DMS114 treated with DMSO at 0.1 percent for 48 hours (cell line): ENCODE data around the gene LRP6.
"Not testable (repeated sequence)": the region's sequence is repeated elsewhere in the genome, so short reads cannot be mapped to it uniquely, and the experiment has no call there.

Source experiments
- DNase-seq: peaks from one replicate; lab custom pipeline; 2025; ENCODE audit not compliant: unreplicated experiment; lab: John Stamatoyannopoulos, UW

The LRP6 gene

DNA sequence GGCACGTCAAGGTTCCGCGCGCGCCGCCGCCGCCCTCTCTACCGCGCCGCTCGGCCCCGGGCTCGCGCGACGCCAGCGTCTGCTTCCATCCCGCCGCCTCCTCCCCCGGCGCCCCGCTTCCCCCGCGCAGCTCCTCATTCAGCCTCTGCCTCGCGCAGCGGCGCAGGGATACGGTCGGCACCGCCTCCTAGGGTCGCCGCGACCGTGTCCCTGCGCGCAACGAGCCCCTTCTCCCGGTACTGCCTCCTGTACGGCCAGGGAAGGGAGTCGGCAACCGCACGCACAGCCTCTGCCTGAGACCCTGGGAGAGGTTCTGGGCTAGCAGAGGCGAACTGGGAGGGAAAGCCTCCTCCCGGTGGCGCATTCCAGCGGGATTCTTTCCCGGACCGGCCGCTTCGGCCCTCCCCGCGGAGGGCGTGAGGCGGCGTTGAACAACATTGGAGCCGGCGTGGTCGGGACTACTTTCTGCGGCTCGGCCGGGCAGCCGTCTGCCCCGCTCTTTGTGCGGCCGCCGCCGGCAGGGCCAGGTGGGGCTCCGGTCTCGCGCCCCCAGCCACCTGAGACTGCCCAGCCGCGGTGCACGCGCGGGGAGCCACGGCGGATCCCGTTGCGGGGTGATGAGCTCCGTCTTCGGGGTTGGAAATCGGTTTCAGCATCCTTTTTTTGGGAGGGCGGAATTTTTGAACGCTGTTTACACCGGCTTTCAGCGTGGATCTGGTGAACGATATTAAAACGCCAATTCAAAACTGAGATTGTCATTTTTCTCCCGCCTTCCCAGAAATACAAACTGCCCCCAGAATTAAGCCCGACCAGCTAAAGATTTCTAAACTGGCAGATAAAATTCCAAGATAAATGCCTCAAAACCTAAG, at the start of gene LRP6:
Gene LRP6 (minus strand): TSS at position 172 of the 869 bp plus-strand sequence. CDS start 309 bp downstream, outside the sequence.
- peak; percentile 76 for DNase-seq

DNA sequence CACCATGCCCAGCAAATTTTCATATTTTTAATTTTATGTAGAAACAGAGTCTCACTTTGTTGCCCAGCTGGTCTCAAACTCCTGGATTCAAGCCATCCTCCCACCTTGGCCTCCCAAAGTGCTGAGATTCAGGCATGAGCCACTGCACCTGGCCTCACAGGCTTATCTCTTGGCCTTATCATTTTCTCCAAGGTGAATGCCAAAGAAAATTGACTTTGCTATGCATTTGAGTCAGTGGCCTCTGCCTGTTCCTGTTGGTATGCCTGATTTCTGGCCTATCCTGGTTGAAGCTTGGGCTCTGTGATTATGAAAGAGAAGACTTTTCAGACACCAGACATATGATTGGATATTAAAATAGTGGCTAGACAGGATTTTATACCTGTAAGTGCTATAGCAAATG, 49.0 kb upstream of the LRP6 start:
- no peak for DNase-seq

DNA sequence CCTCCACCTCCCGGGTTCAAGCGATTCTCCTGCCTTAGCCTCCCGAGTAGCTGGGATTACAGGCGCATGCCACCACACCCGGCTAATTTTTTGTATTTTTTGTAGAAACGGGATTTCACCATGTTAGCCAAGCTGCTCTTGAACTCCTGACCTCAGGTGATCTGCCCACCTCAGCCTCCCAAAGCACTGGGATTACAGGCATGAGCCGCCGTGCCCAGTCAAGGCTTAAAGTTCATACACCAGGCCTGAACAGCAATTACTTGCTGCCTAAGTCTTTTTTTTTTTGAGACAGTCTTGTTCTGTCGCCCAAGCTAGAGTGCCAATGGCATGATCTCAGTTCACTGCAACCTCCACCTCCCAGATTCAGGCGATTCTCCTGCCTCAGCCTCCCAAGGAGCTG, 43.9 kb upstream of the LRP6 start:
- not testable (repeated sequence) for DNase-seq

DNA sequence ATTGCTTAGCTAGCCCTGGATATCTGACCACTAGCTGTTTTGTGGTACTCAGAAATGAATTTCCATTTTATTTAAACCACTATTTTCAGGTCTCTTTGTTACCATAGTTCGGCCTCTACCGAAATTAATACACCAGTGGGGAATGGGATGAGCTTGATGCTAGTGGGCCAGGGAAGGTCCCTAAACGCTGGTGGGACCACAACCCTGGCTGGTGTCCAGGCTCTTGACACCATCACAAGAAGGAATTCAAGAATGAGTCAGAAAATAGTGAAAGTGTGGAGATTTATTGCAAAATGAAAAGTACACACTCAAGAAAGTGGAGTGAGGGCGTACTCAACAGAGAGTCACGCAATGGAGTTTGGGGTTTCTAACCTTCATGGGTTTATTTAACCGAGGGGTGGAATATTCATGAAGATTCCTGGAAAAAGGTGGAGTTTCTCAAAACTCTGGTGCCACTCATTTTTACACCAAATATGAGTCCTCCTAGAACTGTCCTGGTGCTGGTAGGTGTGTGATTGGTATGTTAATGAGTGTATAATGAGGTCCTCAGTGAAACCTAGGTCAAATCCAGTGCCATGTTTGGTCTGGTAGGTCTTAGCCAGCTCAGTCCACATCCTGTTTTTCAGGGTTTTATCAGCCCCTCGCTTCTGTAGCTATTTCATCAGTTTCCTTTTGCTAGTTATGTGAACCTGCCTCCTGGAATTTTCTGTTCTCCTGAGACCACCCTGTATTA, 38.9 kb upstream of the LRP6 start:
- no peak for DNase-seq

DNA sequence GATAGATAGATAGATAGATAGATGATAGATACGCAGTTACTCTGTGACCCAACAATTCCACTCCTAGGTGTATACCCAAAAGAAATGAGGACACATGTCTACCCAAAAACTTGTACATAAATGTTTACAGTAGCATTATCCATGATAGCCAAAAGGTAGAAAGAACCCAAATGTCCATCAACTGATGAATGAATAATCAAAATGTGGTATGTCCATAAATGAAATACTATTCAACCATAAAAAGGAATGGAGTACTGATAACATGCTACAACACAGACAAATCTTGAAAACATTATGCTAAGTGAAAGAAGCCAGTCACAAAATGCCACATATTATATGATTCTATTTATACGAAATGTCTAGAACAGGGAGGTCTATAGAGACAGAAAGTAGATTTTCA, 36.1 kb upstream of the LRP6 start:
- no peak for DNase-seq

DNA sequence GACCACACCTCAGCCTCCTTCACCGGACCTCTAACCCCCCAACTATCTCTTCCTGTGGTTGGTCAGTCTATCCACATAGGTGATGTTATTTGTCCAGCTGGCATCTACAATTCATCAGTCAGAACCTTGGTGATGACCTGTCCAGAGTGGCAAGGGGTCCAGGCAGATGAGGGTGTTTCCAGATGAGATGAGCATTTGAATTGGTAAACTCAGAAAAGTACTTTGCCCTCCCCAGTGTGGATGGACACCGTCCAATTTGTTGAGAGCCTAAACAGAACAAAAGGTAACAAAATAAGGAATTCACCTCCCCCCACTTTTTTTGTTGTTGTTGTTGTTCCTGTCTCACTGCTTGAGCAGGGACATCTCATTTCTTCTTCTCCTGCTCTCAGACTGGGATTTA, 34.3 kb upstream of the LRP6 start:
- DNase-seq, result no peak

DNA sequence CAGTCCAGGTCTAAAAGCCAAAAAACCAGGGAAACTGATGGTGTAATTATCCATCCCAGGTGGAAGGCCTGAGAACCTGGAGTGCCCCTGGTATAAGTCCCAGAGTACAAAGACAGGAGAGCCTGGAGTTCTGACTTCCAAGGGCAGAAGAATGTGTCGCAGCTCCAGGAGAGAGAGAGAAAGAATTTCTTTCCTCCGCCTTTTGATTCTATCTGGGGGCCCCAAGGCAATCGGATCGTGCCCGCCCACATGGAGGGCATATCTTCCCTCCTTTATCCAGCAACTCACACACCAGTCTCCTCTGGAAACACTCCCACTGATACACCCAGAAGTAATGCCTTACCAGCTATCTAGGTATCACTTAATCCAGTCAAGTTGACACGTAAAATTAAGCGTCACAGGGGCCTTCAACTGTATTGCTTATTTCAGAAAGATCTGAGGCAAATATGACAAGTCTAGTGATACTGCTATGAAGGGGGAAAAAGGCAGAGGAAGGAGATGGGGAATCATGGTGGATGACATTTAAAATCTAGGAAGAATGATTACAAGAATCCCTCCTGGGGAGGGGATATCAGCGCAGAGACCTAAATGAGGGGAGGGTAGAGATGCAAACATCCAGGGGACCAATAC, 30.5 kb upstream of the LRP6 start:
- DNase-seq, result no peak

DNA sequence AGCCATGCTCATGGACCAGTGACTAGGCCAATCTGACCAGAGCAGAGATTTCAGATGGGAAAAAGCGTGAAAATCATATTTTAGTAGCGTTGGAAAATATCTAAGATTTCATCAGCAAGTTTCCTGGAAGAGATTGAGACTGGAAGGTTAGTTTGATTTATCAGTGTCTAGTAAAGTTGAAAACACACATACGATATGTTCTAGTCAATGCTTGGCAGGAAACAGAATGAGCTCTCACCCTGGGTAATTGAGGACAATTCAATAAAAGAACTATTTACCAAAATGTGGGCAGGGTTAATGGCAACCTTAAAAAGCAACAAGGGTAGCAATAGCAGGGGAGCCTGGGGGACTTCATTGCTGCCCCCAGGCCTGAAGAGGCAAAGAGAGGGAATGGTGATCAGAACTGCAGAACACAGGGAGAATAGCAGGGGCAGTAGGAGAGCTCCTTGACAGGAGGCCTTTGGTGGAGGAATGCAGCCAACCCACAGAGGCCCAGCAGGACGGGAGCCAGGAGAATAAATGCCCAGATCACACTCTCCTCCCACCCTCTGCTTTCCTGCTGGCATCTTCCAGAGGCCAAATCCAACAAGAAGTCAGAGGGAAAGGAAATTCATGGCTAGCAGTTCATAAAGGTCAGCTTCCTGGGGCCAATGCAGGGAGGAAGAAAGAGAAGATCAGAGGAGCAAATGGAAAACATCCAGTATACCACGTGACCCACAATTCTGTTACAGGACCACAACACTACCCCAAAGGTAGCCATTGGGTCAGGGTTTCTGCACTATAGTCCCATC, 27.6 kb upstream of the LRP6 start:
- no peak for DNase-seq

DNA sequence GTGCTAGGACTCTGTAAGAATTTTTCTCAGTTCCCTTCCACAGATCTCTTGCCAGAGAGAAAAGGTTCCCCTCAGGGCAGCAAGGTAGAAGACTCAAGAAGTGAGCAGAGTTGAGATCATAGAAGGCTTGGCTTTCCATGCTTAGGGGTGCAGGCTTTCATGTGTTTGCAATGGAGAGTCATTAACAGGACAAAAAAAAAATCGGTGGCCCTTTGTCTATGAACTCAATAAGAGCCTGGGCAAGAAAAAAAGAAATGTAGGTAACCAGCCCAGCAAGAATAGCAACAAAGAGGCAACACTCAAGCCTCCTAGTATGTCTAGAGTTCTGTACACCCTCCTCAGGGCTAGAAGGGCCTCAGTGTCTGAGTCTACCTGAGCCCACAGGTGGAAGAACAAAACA, 23.4 kb upstream of the LRP6 start:
- no peak for DNase-seq

DNA sequence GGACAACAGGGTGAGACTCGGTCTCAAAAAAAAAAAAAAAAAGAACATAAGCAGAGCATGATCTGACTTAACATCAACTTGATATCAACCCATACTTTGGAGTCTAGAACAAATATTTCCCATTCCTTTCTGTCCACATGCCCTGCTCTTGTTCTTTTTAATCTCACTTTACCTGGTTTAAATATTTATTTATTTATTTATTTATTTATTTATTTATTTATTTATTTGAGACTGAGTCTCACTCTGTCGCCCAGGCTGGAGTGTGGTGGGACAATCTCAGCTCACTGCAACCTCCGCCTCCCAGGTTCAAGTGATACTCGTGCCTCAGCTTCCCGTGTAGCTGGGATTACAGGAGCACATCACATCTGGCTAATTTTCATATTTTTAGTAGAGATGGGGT, 19.6 kb upstream of the LRP6 start:
- no peak for DNase-seq

DNA sequence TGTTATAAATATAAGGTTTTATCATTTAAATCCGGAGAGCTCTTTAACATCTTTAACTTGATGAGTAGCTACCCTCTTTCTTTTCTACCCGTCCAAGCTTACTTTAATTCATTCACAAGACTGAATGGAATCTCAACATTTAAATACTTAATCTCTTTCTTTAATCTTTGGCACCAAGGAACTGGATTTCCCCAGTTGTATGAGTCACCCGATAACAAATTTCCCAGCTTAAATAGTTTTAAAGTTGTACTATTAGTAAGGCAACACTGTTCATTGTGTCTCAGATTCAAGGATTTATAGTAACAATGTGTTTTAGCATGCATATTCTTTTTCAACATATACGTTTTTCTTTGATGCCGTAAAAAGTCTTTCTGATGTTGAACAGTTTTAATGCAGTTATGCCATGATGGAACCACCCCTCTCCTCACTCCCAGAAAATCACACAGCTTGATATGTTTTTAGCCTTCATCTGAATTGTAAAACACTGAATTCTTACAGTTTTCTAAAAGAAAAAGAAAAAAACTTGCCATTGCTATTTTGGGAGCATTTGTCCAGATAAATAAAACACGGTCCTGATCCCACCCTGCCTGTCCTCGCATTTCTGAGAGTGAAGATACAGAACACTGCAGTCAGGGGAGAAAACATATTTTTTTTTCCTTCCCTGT, 16.0 kb upstream of the LRP6 start:
- no peak for DNase-seq

DNA sequence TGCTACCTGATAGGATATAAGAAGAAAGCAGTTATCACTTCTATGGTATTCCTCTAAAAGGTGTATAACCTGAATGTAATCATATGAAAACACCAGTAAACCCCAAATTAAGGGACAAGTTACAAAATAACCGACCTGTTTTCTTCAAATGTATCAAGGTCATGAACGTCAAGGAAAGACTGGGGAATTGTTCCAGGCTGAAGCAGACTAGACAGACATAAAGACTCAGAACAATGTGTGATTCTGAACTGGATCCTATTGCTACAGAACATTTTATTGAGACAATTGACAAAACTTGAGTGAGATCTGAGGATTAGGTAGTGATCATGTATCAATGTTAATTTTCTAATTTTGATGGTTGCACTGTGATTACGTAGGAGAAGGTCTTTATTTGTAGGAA, 15.4 kb upstream of the LRP6 start:
- no peak for DNase-seq

DNA sequence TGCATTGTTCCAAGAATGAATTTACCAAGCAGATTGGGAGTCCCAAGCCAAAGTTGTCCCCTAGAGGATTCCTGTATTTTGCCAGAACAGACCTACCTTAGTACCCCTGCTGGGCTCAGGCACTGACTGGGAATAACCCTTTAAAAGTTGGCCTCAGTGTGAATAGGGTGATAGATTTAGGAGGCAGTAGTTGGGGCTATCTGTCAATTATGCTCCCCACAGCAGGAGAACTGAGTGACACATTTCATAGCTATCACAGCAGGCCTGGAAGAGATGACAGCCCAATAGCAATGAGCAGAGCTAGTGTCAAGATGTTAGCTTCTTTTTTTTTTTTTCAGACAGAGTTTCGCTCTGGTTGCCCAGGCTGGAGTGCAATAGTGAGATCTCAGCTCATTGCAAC, 14.3 kb upstream of the LRP6 start:
- no peak for DNase-seq

DNA sequence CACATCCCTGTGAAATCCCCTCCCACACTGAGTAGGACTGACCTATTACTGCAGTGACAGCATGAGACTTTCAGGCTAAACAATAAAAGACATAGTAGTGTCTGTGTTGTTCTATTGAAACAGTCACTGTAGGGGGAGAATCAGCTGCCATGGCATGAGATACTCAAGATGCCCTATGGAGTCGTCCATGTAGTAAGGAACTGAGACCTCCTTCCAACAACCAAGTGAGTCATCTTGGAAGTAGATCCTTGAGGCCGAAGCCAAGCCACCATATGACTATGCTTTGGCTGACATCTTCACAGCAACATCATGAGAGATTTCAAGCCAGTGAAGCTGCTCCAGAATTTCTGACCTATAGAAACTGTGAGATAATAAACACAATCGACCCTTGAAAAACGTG, 12.1 kb upstream of the LRP6 start:
- no peak for DNase-seq

DNA sequence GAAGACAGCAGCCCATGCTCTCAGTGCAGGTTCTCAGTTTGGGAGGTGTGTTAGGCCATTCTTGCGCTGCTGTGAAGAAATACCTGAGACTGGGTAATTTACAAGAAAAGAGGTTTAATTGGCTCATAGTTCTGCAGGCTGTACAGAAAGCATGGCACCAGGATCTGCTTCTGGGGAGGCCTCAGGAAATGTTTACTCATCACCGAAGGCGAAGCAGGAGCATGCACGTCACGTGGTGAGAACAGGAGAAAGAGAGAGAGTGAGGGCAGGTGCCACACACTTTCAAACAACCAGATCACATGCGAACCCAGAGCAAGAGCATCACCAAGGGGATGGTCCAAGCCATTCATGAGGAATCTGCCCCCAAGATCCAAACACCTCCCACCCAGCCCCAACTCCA, 9.0 kb upstream of the LRP6 start:
- no peak for DNase-seq

DNA sequence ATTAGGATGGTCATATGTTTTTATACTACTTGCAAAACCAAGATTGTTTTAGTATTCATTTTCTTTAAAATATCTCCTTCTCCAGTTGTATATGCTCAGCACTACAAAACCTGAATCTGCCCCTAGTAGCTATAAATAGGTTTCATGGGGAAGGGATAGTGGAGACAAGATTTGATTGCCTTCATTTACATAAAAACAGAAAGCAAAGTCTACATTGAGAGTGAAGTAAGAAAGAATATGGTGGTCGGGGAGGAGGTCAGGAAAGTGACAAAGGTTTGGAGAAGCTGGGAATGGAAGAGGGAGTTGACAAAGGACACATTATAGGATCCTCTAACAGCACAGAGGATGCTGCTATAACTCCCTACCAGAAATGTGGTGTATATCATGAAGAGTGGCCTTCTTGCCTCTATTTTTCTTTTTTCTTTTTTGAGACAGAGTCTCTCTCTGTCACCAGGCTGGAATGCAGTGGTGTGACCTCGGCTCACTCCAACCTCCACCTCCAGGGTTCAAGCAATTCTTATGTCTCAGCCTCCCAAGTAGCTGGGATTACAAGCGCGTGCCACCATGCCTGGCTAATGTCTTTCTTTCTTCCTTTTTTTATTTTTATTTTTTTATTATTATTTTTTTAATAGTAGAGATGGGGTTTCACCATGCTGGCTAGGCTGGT, 6.6 kb upstream of the LRP6 start:
- no peak for DNase-seq

DNA sequence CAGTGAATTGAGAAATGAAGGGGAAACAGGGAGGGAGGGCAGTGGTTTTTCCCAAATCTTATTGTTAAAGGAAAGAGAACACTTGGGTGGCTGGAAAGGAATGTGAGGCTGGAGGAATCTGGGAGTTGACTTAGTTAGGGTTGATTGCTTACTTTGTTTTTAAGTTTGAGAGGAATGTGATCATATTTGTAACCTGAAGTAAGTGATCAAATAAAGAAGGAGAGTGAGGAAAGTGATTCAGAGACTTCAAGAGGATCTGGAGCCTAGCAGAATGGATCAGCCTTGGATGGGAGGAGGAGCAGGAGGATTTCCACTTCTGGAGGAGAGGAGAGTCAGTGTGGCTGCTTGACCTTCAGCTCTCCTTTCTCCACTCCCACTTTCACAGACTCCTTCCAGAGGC, 6.0 kb upstream of the LRP6 start:
- no peak for DNase-seq

DNA sequence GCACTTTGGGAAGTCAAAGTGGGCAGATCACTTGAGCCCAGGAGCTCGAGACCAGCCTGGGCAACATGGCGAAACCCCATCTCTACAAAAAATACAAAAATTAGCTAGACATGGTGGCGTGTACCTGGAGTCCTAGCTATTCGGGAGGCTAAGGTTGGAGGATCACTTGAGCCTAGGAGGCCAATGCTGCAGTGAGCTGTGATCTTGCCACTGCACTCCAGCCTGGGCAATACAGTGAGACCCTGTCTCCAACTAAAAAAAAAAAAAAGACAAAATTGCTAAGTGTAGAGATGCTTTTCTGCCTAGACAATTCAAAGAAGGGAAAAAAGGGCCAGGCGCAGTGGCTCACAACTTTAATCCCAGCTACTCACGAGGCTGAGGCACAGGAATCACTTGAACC, 3.4 kb upstream of the LRP6 start:
- no peak for DNase-seq

DNA sequence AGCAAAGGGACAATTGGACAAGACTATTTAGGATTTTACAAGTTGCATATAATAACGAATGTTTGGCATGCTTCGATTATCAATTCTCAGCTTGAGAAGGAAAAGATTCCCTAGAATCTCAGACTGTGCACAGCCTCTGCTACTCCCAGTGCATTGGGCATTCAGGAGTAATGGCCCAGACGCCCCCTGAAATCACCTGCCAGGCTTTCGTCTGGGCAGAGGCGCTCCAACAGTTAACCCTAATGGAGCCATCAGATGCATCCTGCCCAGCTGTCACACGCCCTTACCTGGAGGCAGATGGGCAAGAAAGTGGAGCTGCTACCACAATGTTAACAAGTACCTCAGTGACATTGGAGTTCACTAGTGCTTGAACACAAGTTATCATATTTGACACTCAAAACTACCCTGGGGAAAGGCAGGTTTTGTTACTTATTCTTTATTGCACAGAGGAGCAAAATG, 927 bp upstream of the LRP6 start:
- DNase-seq, result no peak

DNA sequence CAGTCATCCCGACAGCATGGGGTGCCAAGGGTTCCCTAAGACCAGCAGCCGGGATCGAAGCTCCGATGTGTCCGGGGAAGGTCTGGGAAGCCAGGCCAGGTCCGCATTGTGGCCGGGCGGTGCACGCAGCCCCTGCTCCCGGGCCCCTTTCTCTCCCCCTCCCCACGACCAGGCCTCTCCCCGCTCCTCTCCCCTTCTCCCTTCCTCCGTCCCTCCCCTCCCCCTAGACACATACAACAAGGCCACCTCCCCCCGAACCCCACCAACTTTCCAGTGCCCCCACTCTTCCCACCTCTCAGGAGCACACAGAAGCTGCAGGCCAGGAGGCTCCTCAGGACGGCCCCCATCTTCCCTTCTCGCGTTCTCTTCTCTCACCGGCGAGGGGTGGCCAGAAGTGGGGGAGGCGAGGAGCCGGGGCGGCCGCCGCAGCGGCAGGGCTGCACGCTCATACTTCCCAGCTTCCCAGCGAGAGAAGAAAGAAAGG, 413 bp downstream of the LRP6 start:
- no peak for DNase-seq
